ENCODE measurements around the gene SMPD4. TPM values are rescaled to one million over a fixed set of nuclear protein-coding genes. Genes with fewer than 3 reads are reported as not detected.
A peak's percentile ranks its signal among the peaks of the same experiment; 100 is the strongest.
"Not testable (repeated sequence)": the region's sequence is repeated elsewhere in the genome, so short reads cannot be mapped to it uniquely, and the experiment has no call there.

SMPD4 gene
- total and polyA plus RNA-seq, 2 experiments from 2014 or later = 28.1 to 47.9 TPM

DNA sequence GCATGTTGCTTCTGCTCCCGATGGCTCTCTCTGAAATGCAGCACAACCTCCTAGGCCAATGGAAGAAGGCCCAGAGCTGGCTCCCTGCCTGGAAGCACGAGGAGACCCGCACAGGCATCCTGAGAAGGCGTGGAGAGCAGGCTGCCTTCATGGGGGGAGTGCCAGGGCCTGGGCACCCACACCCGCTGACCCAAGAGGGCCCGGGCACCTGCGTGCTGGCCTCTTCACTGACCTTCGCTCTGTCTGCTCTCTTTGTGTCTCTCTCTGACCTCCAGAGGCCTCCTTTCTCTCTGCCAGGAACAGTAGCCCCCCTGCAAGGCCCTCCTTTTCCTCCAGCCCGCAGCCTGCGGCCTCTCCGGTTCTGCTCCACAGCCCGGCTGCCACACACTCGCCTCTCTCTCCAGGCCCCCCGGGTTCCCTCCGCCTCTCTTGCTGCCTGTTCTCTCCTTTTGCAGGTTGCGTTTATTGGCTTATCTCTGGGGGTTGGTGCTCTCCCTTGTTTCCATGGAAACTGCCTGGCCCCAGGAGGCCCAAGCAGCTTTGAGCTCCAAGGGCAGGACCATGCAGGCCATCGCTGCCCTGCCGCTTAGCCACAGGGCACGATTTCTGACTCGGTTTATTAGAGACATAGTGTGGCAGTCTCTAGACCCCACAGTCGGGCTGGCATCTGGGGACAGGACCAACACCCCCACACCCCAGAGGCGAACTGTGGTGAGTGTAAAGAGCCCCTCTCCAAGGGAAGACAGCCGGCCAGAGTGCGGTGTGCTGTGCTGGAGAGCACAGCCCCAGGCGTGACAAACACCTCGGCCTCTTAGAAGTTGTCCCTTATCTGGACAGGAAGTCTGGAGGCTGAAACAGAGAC, 2.3 kb upstream of the SMPD4 start:
- WGBS (ENCODE audit: low lambda C conversion rate, missing lambda C conversion rate) = 52% methylated on average over 26 of the region's 26 CpGs
- Histone ChIP-seq H3K4me3 (no peak overlapping the region), H3K27ac (peak overlapping the region; percentile 75), H3K36me3 (replicated peaks; ENCODE audit: insufficient read depth, low read depth) (no peaks in the 10 kb centered on the region), H3K4me2 (peak overlapping the region; percentile 78), H3K79me2 (peaks cover 51% of the 10 kb centered on the region), H3K9me2 (replicated peaks; ENCODE audit: insufficient read depth) (no peaks in the 10 kb centered on the region), H3K9me3 (ENCODE audit: low read depth) (no peaks in the 10 kb centered on the region), H4K20me1 (ENCODE audit: insufficient read depth, poor library complexity, severe bottlenecking) (no peaks in the 10 kb centered on the region), H3K4me1 (ENCODE audit: insufficient read depth) (peaks cover 23% of the 10 kb centered on the region), H3K27me3 (no peaks in the 10 kb centered on the region), H2AFZ (no peak overlapping the region)
- DNase-seq (ENCODE audit: low spot score) = peak; percentile 54
- TF ChIP-seq EZH2phosphoT487 (IDR thresholded peaks at IDR 0.05; ENCODE audit: low read depth, severe bottlenecking, unreplicated experiment) (no peak), EZH2 (IDR thresholded peaks at IDR 0.05; ENCODE audit: borderline replicate concordance) (no peak)
- TF ChIP-seq, protein P1, sequence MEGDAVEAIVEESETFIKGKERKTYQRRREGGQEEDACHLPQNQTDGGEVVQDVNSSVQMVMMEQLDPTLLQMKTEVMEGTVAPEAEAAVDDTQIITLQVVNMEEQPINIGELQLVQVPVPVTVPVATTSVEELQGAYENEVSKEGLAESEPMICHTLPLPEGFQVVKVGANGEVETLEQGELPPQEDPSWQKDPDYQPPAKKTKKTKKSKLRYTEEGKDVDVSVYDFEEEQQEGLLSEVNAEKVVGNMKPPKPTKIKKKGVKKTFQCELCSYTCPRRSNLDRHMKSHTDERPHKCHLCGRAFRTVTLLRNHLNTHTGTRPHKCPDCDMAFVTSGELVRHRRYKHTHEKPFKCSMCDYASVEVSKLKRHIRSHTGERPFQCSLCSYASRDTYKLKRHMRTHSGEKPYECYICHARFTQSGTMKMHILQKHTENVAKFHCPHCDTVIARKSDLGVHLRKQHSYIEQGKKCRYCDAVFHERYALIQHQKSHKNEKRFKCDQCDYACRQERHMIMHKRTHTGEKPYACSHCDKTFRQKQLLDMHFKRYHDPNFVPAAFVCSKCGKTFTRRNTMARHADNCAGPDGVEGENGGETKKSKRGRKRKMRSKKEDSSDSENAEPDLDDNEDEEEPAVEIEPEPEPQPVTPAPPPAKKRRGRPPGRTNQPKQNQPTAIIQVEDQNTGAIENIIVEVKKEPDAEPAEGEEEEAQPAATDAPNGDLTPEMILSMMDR (IDR thresholded peaks at IDR 0.05; ENCODE audit: poor library complexity) = no peak

DNA sequence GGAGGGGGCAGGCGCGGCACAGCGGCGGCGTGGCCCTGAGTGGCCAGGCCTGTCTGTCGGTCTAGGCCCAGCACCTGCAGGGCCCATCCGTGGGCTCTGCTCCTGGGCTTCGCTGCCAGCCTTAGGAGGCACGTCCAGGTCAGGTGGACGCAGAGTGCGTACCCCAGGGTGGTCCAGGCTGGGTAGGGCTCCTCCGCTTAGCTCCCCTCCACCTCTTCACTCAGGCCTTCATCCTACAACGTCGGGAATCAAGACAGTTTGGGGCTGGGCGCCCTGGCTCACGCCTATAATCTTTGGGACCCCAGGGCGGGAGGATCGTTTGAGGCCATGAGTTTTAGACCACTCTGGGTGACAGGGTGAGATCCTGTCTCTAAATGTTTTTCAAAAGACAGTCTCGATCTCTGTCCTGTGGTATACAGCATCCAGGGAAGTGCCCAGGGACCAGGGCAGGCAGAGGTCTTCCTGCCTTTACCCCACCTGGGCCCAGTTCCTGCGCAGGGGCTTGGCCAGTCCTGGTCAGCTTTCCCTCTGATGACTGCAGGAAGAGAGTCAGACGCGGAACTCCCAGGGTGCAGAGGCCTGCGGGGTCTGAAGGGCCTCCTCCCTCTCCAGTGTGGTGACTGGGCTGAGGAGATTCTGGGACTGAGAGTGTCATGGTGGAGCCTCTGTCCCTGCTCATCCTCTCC, 1.6 kb upstream of the SMPD4 start:
- H3K36me3 ChIP-seq (replicated peaks; ENCODE audit: insufficient read depth, low read depth); H4K20me1 ChIP-seq (ENCODE audit: insufficient read depth, poor library complexity, severe bottlenecking); DNase-seq (ENCODE audit: low spot score); H3K9me3 ChIP-seq (ENCODE audit: low read depth); H3K9me2 ChIP-seq (replicated peaks; ENCODE audit: insufficient read depth); H3K27me3 ChIP-seq: not testable (repeated sequence)
- peaks cover 59% of the 10 kb centered on the region for H3K79me2 ChIP-seq
- H3K4me3 ChIP-seq = peak overlapping the region; percentile 49
- H3K4me2 ChIP-seq = peak overlapping the region; percentile 78
- H3K4me1 ChIP-seq (ENCODE audit: insufficient read depth) = peaks cover 23% of the 10 kb centered on the region
- H3K27ac ChIP-seq = peak overlapping the region; percentile 75
- peak overlapping the region; percentile 20 for H2AFZ ChIP-seq
- 41% methylated on average over 14 of the region's 23 CpGs for WGBS (ENCODE audit: low lambda C conversion rate, missing lambda C conversion rate)

DNA sequence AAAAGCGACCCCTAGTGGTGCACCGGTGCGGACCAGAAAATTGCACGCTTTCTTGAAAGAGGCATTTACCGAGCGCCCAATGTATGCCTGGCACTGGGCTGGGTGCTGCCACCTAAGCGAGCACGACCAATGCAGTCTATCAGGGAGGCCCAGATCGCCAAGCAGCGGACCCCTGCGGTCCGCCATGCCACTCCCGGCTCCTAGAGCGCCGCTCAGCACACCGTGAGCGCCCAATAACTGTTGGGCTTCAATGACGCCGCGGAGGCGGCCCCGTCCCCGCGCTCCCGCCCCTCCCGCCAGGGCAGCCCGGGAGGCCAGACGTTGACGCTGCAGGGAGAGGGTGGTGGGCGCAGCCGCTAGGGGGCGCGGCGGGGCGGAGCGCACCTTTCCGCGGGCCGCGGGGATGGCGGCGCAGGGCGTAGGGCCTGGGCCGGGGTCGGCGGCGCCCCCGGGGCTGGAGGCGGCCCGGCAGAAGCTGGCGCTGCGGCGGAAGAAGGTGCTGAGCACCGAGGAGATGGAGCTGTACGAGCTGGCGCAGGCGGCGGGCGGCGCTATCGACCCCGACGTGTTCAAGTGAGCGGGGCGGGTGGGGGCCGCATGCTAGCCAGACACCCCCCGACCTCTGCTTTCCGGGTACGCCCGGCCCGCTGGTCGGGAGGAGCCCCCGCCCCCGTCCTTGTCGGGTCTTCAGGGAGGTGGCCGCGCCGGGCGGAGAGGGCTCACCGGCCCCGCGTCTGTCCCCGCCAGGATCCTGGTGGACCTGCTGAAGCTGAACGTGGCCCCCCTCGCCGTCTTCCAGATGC, 679 bp upstream of the SMPD4 start, which contains the start of gene MZT2B:
Gene MZT2B (plus strand): TSS at position 383 of the 803 bp plus-strand sequence. CDS start 21 bp downstream, at position 404.
- Histone ChIP-seq H3K27ac (peak within 1 kb of the TSS; percentile 89), H2AFZ (peak within 1 kb of the TSS; percentile 78), H3K79me2 (peaks cover 68% of the 10 kb centered on the region), H3K4me3 (peak within 1 kb of the TSS; percentile 96), H3K4me2 (peak within 1 kb of the TSS; percentile 92), H3K4me1 (ENCODE audit: insufficient read depth) (peaks cover 23% of the 10 kb centered on the region)
- DNase-seq (ENCODE audit: low spot score) = peak; percentile 94
- not testable (repeated sequence) for H3K36me3 ChIP-seq (replicated peaks; ENCODE audit: insufficient read depth, low read depth); H3K9me3 ChIP-seq (ENCODE audit: low read depth); H3K9me2 ChIP-seq (replicated peaks; ENCODE audit: insufficient read depth); H4K20me1 ChIP-seq (ENCODE audit: insufficient read depth, poor library complexity, severe bottlenecking); H3K27me3 ChIP-seq
- TF ChIP-seq, protein P1 (IDR thresholded peaks at IDR 0.05; ENCODE audit: poor library complexity) = peak; percentile 66
- under 1% methylated on average over 29 of the region's 86 CpGs for WGBS (ENCODE audit: low lambda C conversion rate, missing lambda C conversion rate)

DNA sequence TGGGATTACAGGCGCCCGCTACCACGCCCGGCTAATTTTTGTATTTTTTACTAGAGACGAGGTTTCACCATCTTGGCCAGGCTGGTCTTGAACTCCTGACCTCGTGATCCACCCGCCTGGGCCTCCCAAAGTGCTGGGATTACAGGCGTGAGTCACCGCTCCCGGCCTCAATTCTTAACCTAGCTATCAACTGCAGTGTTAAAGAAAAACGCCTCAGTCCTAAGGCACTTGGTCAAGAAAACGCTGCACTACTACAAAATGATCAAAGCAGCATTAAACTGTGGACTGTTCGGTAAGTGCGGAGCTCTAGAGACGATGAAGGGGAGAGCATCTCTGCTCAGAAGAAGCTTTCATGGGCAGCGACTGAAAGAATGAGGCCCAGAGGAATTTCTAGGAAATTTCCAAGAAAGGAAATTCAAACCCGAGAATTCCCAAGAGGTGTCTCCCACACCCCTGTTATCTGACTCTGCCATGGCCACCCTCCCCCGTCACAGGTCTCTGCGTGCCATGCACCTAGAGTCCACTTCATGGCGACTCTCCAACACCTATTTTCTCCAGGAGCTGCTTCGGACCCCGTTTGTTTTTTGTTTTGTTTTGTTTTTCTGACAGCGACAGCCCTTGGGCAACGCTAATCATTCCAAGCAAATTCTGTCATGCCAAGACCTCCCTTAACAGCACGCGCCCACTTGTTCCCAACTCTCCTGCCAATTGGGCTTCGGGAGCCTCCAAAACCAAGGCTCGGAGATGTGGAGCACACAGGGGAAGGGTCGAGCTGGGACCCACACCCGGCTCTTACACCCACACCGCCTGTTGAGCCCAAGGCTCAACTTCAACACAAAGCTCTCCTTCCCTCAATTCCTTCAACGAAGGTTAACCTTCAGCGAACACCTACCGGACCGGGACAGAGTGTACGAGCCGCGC, 738 bp downstream of the SMPD4 start:
- 25% methylated on average over 38 of the region's 38 CpGs for WGBS (ENCODE audit: low lambda C conversion rate, missing lambda C conversion rate)
- H3K9me2 ChIP-seq (replicated peaks; ENCODE audit: insufficient read depth); H3K9me3 ChIP-seq (ENCODE audit: low read depth); H3K36me3 ChIP-seq (replicated peaks; ENCODE audit: insufficient read depth, low read depth); H4K20me1 ChIP-seq (ENCODE audit: insufficient read depth, poor library complexity, severe bottlenecking); H3K27me3 ChIP-seq; DNase-seq (ENCODE audit: low spot score): not testable (repeated sequence)
- H3K4me3 ChIP-seq = peak overlapping the region; percentile 87
- peak overlapping the region; percentile 92 for H3K4me2 ChIP-seq
- H3K27ac ChIP-seq = peak overlapping the region; percentile 89
- H2AFZ ChIP-seq = peak overlapping the region; percentile 78
- H3K4me1 ChIP-seq (ENCODE audit: insufficient read depth) = peaks cover 23% of the 10 kb centered on the region
- peaks cover 75% of the 10 kb centered on the region for H3K79me2 ChIP-seq

DNA sequence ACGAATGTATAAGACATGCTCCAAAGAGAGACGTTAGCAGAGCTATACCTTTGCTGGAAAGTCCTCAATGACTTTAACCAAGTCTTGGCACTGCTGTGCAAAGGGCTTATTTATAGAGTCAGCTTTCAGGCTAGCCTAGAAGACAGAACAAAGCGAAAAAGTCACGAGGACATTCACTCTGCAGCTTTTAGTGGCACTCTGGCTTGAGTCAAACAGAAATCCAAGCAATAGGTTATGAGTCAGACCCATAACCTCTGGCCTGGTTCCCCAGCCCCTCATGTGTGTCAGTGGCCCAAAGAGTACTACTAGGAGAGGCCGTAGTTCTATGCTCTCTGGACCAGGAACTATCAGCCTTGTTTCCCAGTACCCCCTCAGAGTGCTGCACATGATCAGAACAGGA, 6.5 kb downstream of the SMPD4 start:
- H3K9me2 ChIP-seq (replicated peaks; ENCODE audit: insufficient read depth); H3K27me3 ChIP-seq; DNase-seq (ENCODE audit: low spot score); H3K4me2 ChIP-seq; H3K4me3 ChIP-seq; H3K27ac ChIP-seq; H2AFZ ChIP-seq; H3K4me1 ChIP-seq (ENCODE audit: insufficient read depth); H4K20me1 ChIP-seq (ENCODE audit: insufficient read depth, poor library complexity, severe bottlenecking); H3K9me3 ChIP-seq (ENCODE audit: low read depth); H3K36me3 ChIP-seq (replicated peaks; ENCODE audit: insufficient read depth, low read depth): not testable (repeated sequence)
- peaks cover 35% of the 10 kb centered on the region for H3K79me2 ChIP-seq
- whole genome bisulfite sequencing (ENCODE audit: low lambda C conversion rate, missing lambda C conversion rate) = 89% methylated on average over 5 of the region's 5 CpGs

All from hepatocyte (in vitro differentiated cells).